HCT116 (cell line): Measurements from ENCODE around the gene LCN9. TPM values are rescaled to one million over a fixed set of nuclear protein-coding genes. Genes with fewer than 3 reads are reported as not detected.

Experiments used
- ATAC-seq: fragments of 200-7000 bp; cut with Tn5 transposase; 2 replicates; pipeline ENCODE4 v1.9.1; 2020; ENCODE audit warnings: mild to moderate bottlenecking, moderate library complexity
- BruUV-seq: library from RNA; stranded (reverse); fragments of 400-500 nt; replicated peaks from 2 replicates; lab custom pipeline; 2021; lab: Mats Ljungman, UMichigan
- CTCF ChIA-PET: fragments of 300-600 bp; sonication (Branson Sonifier 250); formaldehyde crosslinking; loops from one replicate; lab custom pipeline; 2021; ENCODE audit warnings: antibody characterized with exemption; lab: Charles Lee
- POLR2A ChIA-PET: fragments of 300-600, 350-600 bp; sonication (Branson Sonifier 250); formaldehyde crosslinking; loops from one replicate; lab custom pipeline; 2021; ENCODE audit warnings: antibody characterized with exemption; lab: Charles Lee
- RAD21 ChIA-PET, 2 experiments: fragments of 300-600 bp; sonication (Branson Sonifier 250); formaldehyde crosslinking; loops; one replicate each; lab custom pipeline; 2023; ENCODE audit warnings: low total read pairs in 2 of 2; ENCODE audit not compliant: uncharacterized antibody in 2 of 2, unreplicated experiment in 2 of 2, low non-redundant PET in 1 of 2; lab: Charles Lee
- DNase-seq: peaks from one replicate; pipeline ENCODE4 v3.0.0-alpha.2; 2010; ENCODE audit warnings: low read depth, low spot score
- H2AFZ ChIP-seq: fragments of 200-600 bp; shearing (Covaris generic), sonication (generic); 2 replicates; pipeline ENCODE4 v1.6.1; 2017; ENCODE audit warnings: low read depth, mixed run types, mixed read lengths, antibody characterized with exemption, low read length; ENCODE audit not compliant: poor library complexity, severe bottlenecking
- H3K27ac ChIP-seq: 2 replicates; pipeline ENCODE4 v1.5.1; 2012; ENCODE audit warnings: low read depth, low read length
- H3K27me3 ChIP-seq: fragments of 200-600 bp; sonication (generic); 2 replicates; pipeline ENCODE4 v1.6.1; 2016; ENCODE audit warnings: mixed run types, low read length, mixed read lengths; ENCODE audit not compliant: insufficient read depth
- H3K36me3 ChIP-seq, 2 experiments: fragments of 200-500 bp in 1 of 2; fragments of 200-600 bp in 1 of 2; sonication (Bioruptor generic) in 1 of 2; sonication (generic) in 1 of 2; 2 replicates each; pipeline versions ENCODE4 v1.5.1 to v1.6.1; 2014 to 2016; ENCODE audit warnings: low read length in 2 of 2, inconsistent platforms in 1 of 2, mixed read lengths in 1 of 2, mixed run types in 1 of 2; ENCODE audit not compliant: insufficient read depth in 2 of 2, control insufficient read depth in 1 of 2
- H3K4me1 ChIP-seq, 2 experiments: fragments of 200-600 bp in 1 of 2; sonication (generic) in 1 of 2; 2 replicates each; pipeline versions ENCODE4 v1.5.1 to v1.6.1; 2012 to 2017; ENCODE audit warnings: low read length in 2 of 2, inconsistent platforms in 1 of 2, mild to moderate bottlenecking in 1 of 2, mixed read lengths in 1 of 2, mixed run types in 1 of 2, moderate library complexity in 1 of 2; ENCODE audit not compliant: insufficient read depth in 2 of 2, control insufficient read depth in 1 of 2
- H3K4me2 ChIP-seq: fragments of 200-600 bp; sonication (generic); 2 replicates; pipeline ENCODE4 v1.6.1; 2017; ENCODE audit warnings: mixed run types, low read length, mixed read lengths
- H3K4me3 ChIP-seq, 2 experiments: fragments of 200-600 bp in 1 of 2; sonication (generic) in 1 of 2; replicated peaks in 1 of 2; 2 replicates each; pipeline ENCODE4 v1.5.1; 2011 to 2016; ENCODE audit warnings: low read length in 2 of 2, control low read depth in 1 of 2, low read depth in 1 of 2, mild to moderate bottlenecking in 1 of 2, mixed read lengths in 1 of 2, mixed run types in 1 of 2
- H3K79me2 ChIP-seq: fragments of 200-600 bp; sonication (generic); 2 replicates; pipeline ENCODE4 v1.6.1; 2017; ENCODE audit warnings: mild to moderate bottlenecking, mixed run types, low read length, moderate library complexity, mixed read lengths; ENCODE audit not compliant: insufficient read depth
- H3K9ac ChIP-seq: fragments of 200-600 bp; sonication (generic); 2 replicates; pipeline ENCODE4 v1.6.1; 2016; ENCODE audit warnings: low read length, mixed read lengths
- H3K9me2 ChIP-seq: fragments of 200-600 bp; sonication (generic), shearing (Covaris generic); 2 replicates; pipeline ENCODE4 v1.6.1; 2017; ENCODE audit warnings: mixed run types, mild to moderate bottlenecking, moderate library complexity; ENCODE audit not compliant: insufficient read depth
- H3K9me3 ChIP-seq, 2 experiments: fragments of 200-500 bp in 1 of 2; fragments of 200-600 bp in 1 of 2; sonication (Bioruptor generic) in 1 of 2; sonication (generic) in 1 of 2; 2 replicates each; pipeline ENCODE4 v1.6.1; 2014 to 2017; ENCODE audit warnings: low read length in 2 of 2, mixed read lengths in 2 of 2, inconsistent platforms in 1 of 2, low read depth in 1 of 2, mild to moderate bottlenecking in 1 of 2, mixed run types in 1 of 2, moderate library complexity in 1 of 2; ENCODE audit not compliant: control insufficient read depth in 1 of 2, insufficient read depth in 1 of 2
- H4K20me1 ChIP-seq: fragments of 200-600 bp; sonication (generic), shearing (Covaris generic); 2 replicates; pipeline ENCODE4 v1.6.1; 2017; ENCODE audit warnings: mixed run types, mild to moderate bottlenecking, moderate library complexity; ENCODE audit not compliant: insufficient read depth
- CBX3 ChIP-seq: IDR thresholded peaks from 2 replicates; pipeline ENCODE4 v1.6.1; 2012; ENCODE audit warnings: low read depth
- CEBPB ChIP-seq: IDR thresholded peaks from 2 replicates; pipeline ENCODE4 v1.6.1; 2012; ENCODE audit warnings: low read depth
- EGR1 ChIP-seq: IDR thresholded peaks from 2 replicates; pipeline ENCODE4 v1.6.1; 2012; ENCODE audit warnings: low read depth
- ELF1 ChIP-seq: IDR thresholded peaks from 2 replicates; pipeline ENCODE4 v1.6.1; 2012; ENCODE audit warnings: low read depth, borderline replicate concordance
- EZH2 ChIP-seq: fragments of 200-600 bp; sonication (generic); IDR thresholded peaks from 2 replicates; pipeline ENCODE4 v1.6.1; 2017; ENCODE audit warnings: antibody characterized with exemption, mixed run types
- FOSL1 ChIP-seq: IDR thresholded peaks from 2 replicates; pipeline ENCODE4 v1.6.1; 2012; ENCODE audit warnings: low read depth
- POLR2A ChIP-seq: IDR thresholded peaks from 2 replicates; pipeline ENCODE4 v1.7.0; 2011; ENCODE audit warnings: borderline replicate concordance; ENCODE audit not compliant: insufficient read depth, insufficient read length; ENCODE audit errors: extremely low read depth
- RAD21 ChIP-seq: IDR thresholded peaks from 2 replicates; pipeline ENCODE4 v1.6.1; 2012; ENCODE audit warnings: low read depth, mild to moderate bottlenecking
- SP1 ChIP-seq: IDR thresholded peaks from 2 replicates; pipeline ENCODE4 v1.6.1; 2012; ENCODE audit warnings: low read depth
- SRF ChIP-seq: IDR thresholded peaks from 2 replicates; pipeline ENCODE4 v1.6.1; 2012; ENCODE audit warnings: low read depth
- TCF7L2 ChIP-seq: IDR thresholded peaks from 2 replicates; pipeline ENCODE4 v1.7.0; 2011; ENCODE audit warnings: borderline replicate concordance, inconsistent platforms; ENCODE audit not compliant: insufficient read depth, insufficient read length; ENCODE audit errors: extremely low read depth
- YY1 ChIP-seq: IDR thresholded peaks from 2 replicates; pipeline ENCODE4 v1.6.1; 2011; ENCODE audit warnings: low read length, low read depth, moderate library complexity, mild to moderate bottlenecking; ENCODE audit not compliant: insufficient replicate concordance; ENCODE audit errors: extremely low read depth
- ZBTB33 ChIP-seq: IDR thresholded peaks from 2 replicates; pipeline ENCODE4 v1.6.1; 2011; ENCODE audit warnings: mild to moderate bottlenecking, low read length, moderate library complexity; ENCODE audit not compliant: insufficient replicate concordance; ENCODE audit errors: extremely low read depth
- intact Hi-C: fragments of 100-400 bp; cut with micrococcal nuclease; formaldehyde crosslinking; loops from 2 replicates; pipeline ENCODE4 v1.10.0; 2022
- total RNA-seq: library from RNA; stranded (reverse); gene quantifications from one replicate; pipeline ENCODE4 v1.2.1, GENCODE V29; 2021; ENCODE audit not compliant: unreplicated experiment
- TF ChIP-seq, protein P1 (sequence below): IDR thresholded peaks from 2 replicates; pipeline ENCODE4 v1.6.1; 2012
- TF ChIP-seq, protein P2 (sequence below), 3 experiments: fragments of 200-600 bp in 1 of 3; sonication (generic) in 1 of 3; IDR thresholded peaks in 2 of 3; conservative IDR thresholded peaks in 1 of 3; 2 replicates each; pipeline ENCODE4 v1.5.1; 2012 to 2017; ENCODE audit warnings: low read depth in 2 of 3, low read length in 2 of 3, antibody characterized with exemption in 1 of 3, borderline replicate concordance in 1 of 3, control low read depth in 1 of 3, mild to moderate bottlenecking in 1 of 3, mixed read lengths in 1 of 3, mixed run types in 1 of 3, moderate library complexity in 1 of 3; ENCODE audit not compliant: insufficient read depth in 1 of 3
- TF ChIP-seq, protein P3 (sequence below): IDR thresholded peaks from 2 replicates; pipeline ENCODE4 v1.6.1; 2012; ENCODE audit warnings: low read depth

The LCN9 gene
- total RNA-seq, 1 experiment from 2014 or later, result not detected

GRCh38 chr9:135614821-135615665 lies 48.1 kb upstream of the LCN9 start:
- Histone ChIP-seq H3K27me3 (no peaks in the 10 kb centered on the region), H4K20me1 (no peaks in the 10 kb centered on the region), H3K4me2 (no peak overlapping the region), H3K4me3 (no peak overlapping the region), H3K4me1 (no peaks in the 10 kb centered on the region), H3K36me3 (no peaks in the 10 kb centered on the region), H3K9me3 (no peaks in the 10 kb centered on the region), H3K27ac (no peak overlapping the region), H2AFZ (no peak overlapping the region), H3K9me2 (no peaks in the 10 kb centered on the region), H3K79me2 (no peaks in the 10 kb centered on the region), H3K9ac (no peak overlapping the region)
- DNase-seq, result no peak
- no TSS peak for BruUV-seq
- ChIA-PET RAD21 (interaction anchor here in 1 of 2 experiments (1.2 kb wide), 1 partner anchor 11 kb away, joined by 3 read pairs; no protein-coding TSS in a partner anchor), CTCF (interaction anchor here (0.8 kb wide), 1 partner anchor 11 kb away, joined by 4 read pairs; no protein-coding TSS in a partner anchor), POLR2A (interaction anchor here (0.5 kb wide), 1 partner anchor 71 kb away, joined by 6 read pairs; no protein-coding TSS in a partner anchor)
- intact Hi-C loops, result no loop called here
- TF ChIP-seq SRF (no peak), CBX3 (no peak), SP1 (no peak), YY1 (no peak), ZBTB33 (no peak), ELF1 (no peak), RAD21 (no peak), POLR2A (no peak), EGR1 (no peak), TCF7L2 (no peak), FOSL1 (no peak), EZH2 (no peak), CEBPB (no peak)
- TF ChIP-seq, protein P1, sequence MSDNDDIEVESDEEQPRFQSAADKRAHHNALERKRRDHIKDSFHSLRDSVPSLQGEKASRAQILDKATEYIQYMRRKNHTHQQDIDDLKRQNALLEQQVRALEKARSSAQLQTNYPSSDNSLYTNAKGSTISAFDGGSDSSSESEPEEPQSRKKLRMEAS, result no peak
- TF ChIP-seq, protein P2, sequence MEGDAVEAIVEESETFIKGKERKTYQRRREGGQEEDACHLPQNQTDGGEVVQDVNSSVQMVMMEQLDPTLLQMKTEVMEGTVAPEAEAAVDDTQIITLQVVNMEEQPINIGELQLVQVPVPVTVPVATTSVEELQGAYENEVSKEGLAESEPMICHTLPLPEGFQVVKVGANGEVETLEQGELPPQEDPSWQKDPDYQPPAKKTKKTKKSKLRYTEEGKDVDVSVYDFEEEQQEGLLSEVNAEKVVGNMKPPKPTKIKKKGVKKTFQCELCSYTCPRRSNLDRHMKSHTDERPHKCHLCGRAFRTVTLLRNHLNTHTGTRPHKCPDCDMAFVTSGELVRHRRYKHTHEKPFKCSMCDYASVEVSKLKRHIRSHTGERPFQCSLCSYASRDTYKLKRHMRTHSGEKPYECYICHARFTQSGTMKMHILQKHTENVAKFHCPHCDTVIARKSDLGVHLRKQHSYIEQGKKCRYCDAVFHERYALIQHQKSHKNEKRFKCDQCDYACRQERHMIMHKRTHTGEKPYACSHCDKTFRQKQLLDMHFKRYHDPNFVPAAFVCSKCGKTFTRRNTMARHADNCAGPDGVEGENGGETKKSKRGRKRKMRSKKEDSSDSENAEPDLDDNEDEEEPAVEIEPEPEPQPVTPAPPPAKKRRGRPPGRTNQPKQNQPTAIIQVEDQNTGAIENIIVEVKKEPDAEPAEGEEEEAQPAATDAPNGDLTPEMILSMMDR (IDR thresholded peaks at IDR 0.05 in 2 of 3, conservative IDR thresholded peaks at IDR 0.05 in 1 of 3; ENCODE audit: borderline replicate concordance in 1 of 3, insufficient read depth in 1 of 3, low read depth in 2 of 3, low read length in 2 of 3), result no peak
- TF ChIP-seq, protein P3, sequence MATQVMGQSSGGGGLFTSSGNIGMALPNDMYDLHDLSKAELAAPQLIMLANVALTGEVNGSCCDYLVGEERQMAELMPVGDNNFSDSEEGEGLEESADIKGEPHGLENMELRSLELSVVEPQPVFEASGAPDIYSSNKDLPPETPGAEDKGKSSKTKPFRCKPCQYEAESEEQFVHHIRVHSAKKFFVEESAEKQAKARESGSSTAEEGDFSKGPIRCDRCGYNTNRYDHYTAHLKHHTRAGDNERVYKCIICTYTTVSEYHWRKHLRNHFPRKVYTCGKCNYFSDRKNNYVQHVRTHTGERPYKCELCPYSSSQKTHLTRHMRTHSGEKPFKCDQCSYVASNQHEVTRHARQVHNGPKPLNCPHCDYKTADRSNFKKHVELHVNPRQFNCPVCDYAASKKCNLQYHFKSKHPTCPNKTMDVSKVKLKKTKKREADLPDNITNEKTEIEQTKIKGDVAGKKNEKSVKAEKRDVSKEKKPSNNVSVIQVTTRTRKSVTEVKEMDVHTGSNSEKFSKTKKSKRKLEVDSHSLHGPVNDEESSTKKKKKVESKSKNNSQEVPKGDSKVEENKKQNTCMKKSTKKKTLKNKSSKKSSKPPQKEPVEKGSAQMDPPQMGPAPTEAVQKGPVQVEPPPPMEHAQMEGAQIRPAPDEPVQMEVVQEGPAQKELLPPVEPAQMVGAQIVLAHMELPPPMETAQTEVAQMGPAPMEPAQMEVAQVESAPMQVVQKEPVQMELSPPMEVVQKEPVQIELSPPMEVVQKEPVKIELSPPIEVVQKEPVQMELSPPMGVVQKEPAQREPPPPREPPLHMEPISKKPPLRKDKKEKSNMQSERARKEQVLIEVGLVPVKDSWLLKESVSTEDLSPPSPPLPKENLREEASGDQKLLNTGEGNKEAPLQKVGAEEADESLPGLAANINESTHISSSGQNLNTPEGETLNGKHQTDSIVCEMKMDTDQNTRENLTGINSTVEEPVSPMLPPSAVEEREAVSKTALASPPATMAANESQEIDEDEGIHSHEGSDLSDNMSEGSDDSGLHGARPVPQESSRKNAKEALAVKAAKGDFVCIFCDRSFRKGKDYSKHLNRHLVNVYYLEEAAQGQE, result no peak
- no peak for ATAC-seq
